Measurements from ENCODE around the gene NOL4L.

DNA sequence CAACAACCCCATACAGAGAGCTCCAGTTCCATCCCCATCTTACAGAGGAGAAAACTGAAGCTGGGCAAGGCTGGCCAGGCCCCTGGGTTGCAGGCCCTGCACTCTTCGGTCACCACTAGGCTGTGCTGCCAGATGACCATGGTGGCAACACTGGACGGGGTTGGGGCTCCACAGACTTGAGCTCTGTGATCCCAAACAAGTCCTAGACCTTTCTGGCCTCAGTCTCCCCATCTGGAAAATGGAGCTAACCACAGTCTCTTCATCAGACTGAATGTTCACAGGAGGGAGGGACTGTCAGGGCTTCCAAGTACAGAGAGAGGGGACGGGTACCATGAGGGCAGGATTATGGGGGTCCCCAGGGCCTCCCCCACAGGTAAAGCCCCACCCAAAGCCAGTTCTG, 41.3 kb upstream of the NOL4L start:
- TF ChIP-seq, protein P1, sequence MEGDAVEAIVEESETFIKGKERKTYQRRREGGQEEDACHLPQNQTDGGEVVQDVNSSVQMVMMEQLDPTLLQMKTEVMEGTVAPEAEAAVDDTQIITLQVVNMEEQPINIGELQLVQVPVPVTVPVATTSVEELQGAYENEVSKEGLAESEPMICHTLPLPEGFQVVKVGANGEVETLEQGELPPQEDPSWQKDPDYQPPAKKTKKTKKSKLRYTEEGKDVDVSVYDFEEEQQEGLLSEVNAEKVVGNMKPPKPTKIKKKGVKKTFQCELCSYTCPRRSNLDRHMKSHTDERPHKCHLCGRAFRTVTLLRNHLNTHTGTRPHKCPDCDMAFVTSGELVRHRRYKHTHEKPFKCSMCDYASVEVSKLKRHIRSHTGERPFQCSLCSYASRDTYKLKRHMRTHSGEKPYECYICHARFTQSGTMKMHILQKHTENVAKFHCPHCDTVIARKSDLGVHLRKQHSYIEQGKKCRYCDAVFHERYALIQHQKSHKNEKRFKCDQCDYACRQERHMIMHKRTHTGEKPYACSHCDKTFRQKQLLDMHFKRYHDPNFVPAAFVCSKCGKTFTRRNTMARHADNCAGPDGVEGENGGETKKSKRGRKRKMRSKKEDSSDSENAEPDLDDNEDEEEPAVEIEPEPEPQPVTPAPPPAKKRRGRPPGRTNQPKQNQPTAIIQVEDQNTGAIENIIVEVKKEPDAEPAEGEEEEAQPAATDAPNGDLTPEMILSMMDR (IDR thresholded peaks at IDR 0.05; ENCODE audit: low read depth, low read length) = no peak
- TF ChIP-seq POLR2A (IDR thresholded peaks at IDR 0.05; ENCODE audit: extremely low read depth, insufficient read length) = no peak

Measured in NB4 (cell line).